ENCODE results near the gene NRP1.
"Not testable (repeated sequence)": the region's sequence is repeated elsewhere in the genome, so short reads cannot be mapped to it uniquely, and the experiment has no call there.

NRP1 gene

GRCh38 chr10:33315891-33316290 is 18.6 kb downstream of the NRP1 start:
- DNase-seq: no peak

DNA sequence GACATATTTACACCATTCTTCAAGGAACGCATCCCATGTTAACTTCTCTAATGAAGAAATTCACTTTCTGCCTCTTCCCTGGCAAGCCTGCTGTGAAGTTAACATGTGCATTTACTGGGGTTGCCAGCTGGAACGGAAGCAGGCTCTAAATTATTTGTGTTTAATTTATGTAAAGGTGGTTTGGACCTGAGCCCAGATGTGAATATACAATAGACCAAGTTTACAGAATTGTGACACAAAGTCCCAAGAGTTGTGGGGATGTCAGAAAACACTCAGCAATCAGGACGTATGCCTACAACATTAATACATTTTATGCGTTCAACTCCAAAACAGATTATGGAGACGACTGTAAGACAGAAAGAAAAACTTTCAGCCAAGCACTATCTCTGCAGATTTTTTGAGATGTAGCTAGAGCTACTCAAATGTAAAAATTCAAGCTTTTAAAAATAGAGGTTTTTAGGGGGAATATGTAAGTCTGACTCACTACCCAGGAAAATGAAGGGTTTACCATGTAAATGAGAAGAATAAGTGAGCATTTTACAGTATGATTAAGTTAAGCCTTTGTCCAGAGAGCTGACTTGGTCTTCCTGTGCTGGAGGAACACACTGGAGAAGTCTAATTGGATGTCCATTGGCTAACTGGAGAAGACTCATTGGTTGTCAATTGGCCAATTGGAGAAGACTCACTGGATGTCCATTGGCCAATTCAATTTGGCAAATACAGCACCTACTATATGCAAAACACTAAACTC is 19.5 kb downstream of the NRP1 start:
- no peak for DNase-seq

- DNase-seq: no peak
Measured at GRCh38 chr10:33311640-33312039, 22.8 kb downstream of the NRP1 start.

- DNase-seq: no peak
Measured at GRCh38 chr10:33310853-33311252, 23.6 kb downstream of the NRP1 start.

DNA sequence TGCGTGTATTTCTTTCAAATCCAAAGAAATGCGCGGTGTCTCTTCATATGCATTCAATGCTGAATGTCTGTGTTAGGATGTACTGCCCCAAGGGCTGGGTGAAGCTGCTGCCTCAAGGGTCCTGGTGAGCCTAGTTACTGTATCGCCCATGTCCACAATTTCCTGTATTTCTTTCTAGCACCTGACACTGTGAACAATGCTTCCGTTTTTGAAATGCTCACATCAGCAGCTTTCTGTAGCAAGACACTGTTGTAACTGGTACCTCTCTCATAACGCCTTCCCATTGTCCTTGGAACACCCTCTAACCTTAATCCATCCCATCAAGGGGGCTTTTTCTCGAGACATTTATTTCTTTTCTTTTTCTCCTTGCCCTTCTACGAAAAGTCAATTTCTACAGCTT is 25.1 kb downstream of the NRP1 start:
- DNase-seq: no peak

DNA sequence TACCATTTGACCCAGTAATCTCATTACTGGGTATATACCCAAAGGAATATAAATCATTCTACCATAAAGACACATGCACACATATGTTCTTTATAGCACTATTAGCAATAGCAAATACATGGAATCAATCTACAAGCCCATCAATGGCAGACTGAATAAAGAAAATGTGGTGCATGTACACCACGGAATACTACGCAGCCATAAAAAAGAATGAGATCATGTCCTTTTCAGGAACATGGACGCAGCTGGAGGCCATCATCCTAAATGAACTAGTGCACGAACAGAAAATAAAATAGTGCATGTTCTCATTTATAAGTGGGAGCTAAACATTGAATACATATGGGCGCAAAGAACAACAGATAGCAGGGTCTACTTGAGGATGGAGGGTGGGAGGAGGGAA is 26.6 kb downstream of the NRP1 start:
- no peak for DNase-seq

GRCh38 chr10:33306701-33307519 is 27.6 kb downstream of the NRP1 start:
- no peak for DNase-seq

DNA sequence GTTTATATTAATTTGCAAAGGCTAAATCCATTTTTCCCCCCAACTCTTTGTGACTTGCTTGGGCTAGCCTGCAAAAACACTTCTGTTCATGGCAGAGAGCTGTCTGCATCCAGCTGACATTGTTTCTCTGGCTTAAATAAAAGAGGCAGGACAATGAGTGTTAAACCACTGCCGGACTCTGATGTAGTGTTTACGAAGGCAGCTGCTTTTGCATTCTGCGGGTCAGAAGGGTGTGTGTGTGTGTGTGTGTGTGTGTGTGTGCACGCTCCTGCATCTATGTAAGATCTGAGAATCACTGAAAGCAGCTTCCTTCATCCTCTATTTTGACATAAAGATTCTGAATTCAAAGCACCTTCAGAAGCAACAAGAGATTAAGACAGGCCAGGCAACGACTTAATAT is 28.3 kb downstream of the NRP1 start:
- no peak for DNase-seq

DNA sequence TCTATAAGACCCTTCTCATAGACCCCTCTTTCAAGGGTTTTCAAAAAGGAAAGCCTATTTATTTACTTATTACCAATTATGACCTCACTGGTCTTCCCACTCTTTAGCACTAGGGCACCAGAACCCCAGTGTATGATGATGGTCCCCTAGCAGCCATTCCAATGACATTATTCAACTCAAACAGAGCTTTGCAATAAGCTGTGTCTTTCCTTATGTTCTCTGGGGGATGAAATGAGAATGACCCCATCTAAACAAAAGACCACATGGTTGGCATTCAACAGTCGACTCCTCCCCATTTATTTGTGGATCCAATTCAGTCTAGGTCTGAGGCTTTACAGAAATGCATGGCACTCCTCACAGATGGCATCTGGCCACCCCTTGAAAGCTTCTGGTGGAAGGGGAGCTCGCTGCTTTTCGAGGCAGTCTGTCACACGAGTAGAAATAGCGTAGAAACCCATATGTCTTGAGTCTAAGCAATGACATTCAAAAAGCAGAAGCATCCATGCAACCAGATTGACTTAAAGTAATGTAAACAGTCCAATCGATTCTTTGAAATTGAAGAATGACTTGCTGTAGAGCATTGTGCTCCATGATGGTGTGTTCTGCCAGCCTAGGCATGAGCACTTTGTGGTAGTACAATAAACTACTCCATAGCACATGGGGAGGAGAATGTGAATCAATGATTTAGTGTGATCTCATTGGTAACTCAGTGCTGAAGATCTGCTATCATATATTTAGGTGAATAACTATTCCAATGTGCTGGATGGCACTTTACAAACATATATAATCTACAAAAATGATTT is 29.8 kb downstream of the NRP1 start:
- no peak for DNase-seq

DNA sequence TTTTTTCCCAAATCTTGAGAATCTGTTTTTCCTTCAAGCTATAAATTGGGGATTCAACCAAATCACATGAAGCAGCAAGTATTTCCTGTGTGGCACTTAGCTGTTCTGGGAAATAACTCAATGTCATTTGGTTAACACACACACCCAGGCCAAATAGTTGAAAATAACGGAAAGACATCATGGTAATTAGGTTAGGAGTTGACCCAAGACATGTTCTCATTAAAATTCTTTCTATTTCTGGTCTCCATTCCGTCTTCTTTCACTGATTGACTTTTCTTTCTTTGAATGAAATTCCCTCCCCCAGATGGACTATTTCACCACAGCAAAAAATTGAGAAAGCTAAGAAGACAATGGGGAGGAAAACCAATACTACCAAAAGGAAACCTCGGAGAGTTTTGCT is 30.5 kb downstream of the NRP1 start:
- DNase-seq: no peak

GRCh38 chr10:33302208-33302829 is 32.1 kb downstream of the NRP1 start:
- DNase-seq: no peak

DNA sequence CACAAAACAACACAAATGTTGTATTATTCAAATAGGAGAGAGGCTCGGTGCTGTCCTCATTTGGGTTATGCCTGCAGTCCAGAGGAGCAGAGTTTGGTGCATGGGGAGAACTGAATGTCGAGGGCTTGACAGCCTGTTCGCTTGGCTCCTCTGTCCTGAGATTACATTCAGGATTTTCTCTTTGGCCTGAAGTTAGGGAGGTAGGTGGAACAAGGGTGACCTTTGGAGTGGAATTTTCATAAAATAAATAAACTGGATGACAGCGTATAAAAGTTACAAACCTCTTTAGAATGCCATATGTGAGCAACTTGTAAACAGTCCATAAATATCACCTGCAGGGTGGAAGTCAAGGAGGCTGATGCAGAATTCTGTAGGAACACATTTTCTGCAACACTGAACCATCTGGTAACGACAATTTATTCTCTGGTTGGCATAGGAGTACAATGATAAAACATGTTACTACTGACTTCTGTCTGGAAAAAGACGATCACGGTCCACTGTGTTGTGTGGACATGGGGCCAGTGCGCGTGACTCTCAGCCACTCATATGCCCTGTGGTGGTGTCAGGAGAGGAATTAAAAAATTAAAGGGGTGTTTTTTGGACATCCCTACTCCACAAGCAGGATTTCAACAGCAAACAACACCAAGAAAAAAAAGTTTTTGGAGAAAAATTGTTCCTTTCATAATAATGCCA is 33.2 kb downstream of the NRP1 start:
- no peak for DNase-seq

DNA sequence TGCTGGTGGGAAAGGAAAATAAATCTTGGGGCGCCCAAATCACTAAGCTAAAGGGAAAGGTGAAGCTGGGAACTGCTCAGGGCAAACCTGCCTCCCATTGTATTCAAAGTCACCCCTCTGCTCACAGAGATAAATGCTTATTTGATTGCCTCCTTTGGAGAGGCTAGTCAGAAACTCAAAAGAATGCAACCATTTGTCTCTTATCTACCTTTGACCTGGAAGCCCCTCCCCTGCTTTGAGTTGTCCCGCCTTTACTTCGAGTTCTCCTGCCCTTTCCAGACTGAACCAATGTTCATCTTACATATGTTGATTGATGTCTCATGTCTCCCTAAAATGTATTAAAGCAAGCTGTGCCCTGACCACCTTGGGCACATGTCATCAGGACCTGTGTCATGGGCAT is 33.9 kb downstream of the NRP1 start:
- DNase-seq: not testable (repeated sequence)

GRCh38 chr10:33298893-33299292 is 35.6 kb downstream of the NRP1 start:
- no peak for DNase-seq

DNA sequence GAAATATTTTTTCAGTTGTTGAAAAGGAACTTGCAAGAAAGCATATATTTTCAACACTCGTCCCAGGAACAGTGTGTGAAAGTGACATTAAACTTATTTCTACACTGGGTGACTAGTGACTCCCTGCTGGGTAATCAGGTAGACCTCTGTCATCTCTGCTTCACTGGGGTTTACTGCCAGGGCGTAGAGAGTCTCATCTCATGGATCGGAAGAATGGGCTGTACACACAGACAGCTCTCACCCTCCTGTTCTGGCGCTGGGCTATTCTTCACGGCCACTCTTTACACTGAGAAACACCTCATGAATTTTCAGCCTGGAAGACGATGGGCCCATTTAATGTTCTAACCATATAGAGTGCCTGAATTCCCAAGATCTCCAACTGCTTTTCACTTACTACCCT is 36.4 kb downstream of the NRP1 start:
- no peak for DNase-seq

GRCh38 chr10:33295851-33296250 is 38.6 kb downstream of the NRP1 start:
- no peak for DNase-seq

DNA sequence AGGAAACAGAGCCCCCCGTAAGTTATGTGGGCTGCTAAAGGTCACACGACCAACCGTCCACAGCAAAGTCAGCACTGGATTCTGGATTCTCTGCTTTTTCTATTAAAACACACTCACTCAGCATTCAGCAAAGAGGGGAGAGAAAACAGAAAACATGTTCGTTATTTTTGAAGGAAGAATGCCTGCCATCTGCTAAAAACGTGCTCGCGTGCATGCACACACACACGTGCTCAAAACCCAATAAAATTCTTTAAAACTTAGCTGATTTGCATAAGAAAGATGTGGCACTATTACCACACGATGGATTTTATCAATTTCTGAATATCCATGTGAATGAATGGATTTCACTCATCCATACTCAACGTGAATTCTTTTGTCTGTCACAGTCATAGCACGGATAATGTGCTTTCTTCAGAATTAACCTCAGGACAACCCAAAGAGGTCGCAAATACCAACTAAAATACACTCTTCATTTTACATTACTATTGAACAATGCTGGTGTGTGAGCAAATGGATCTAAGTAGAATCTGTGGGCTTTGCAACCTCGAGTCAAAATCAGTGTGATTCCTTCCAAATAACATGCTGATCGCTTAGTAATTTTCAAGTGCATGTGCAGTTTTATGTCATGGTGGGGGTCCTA is 40.8 kb downstream of the NRP1 start:
- no peak for DNase-seq

GRCh38 chr10:33293076-33293475 is 41.4 kb downstream of the NRP1 start:
- DNase-seq: no peak

DNA sequence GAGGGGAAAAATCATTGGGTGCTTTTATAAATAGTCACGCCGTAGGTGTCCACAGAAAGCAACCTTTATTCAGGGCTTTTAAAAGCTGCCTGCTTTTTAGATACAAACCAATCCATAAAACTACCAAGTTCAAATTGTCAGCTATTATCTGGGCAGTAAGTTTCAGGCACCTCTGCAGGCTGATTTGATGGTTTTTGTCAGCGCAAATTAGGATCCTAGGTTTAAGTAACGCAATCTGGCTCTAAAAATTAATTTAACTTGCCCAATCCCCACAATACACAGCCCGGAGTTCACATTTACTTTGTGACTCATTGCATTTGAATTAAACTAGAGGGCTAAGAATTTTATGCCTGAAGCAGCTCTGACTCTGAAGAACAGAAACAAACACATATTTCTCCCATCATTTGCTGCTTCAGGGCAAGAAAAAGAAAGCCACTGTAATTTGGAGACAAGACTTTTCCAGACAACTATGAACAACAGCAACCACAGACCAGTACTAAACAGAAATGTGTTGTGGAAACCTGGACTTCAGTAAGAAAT is 43.3 kb downstream of the NRP1 start:
- DNase-seq: no peak

DNA sequence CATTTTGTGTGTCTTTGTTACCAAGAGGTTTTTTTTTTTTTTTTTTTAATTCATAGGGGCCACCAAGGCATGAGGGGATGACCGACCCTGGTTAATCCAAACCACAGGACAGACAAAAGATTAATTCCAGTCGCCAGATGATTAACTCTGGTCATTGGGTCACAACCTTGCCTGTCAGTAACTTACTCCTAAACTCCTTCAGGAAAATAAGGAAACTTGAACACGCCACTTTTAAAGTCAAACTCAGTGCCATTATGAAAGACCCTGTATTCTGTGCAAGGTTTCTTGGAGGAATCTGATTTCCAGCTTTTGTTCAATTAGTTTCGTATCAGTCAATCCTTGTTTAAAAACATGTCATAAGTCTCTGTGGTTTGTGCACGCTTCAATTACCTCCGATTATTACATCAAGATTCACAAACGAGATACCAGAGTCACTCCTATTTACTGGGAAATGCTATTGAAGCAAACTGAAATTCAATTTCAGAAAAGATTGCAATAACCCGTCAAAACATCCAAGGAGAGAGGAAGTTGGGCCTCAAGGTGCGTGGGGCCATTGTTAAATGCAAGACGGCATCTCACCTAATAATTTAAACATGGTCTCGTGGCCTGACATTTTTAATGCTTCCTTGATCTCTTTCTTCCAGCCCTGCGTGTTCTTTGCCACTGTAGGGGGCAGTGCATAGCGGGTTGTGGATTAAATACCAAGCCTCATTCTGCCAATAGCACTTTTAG is 44.0 kb downstream of the NRP1 start:
- no peak for DNase-seq

GRCh38 chr10:33289776-33290175 is 44.7 kb downstream of the NRP1 start:
- no peak for DNase-seq

Measured in stimulated activated CD4-positive, alpha-beta T cell treated with anti-CD3 and anti-CD28 coated beads, Interleukin-4, amount 100 ng/mL, for 24 hours (primary cell).